Adrenal gland (tissue), 12 donors: ENCODE measurements around the gene C3orf20. TPM values are rescaled to one million over a fixed set of nuclear protein-coding genes. Genes with fewer than 3 reads are reported as not detected.

Experiments
- DNase-seq, 7 donors: peaks; one replicate each; pipeline ENCODE4 v3.0.0-alpha.2; 2019 to 2020
- H3K27ac ChIP-seq, 5 donors: fragments of 200-600 bp; sonication (generic) in 4 of 5; 1 replicate in 3 of 5; 2 replicates in 2 of 5; pipeline versions ENCODE4 v1.5.1 to v1.8.0; 2016 to 2020; ENCODE audit warnings: mild to moderate bottlenecking in 1 of 5
- H3K27me3 ChIP-seq: fragments of 200-600 bp; 2 replicates; pipeline ENCODE4 v1.8.0; 2021
- H3K36me3 ChIP-seq, 2 donors: fragments of 200-600 bp; replicated peaks in 1 of 2; 1 replicate in 1 of 2; 2 replicates in 1 of 2; pipeline versions ENCODE4 v1.5.1 to v1.8.0; 2018 to 2022
- H3K4me1 ChIP-seq, 2 donors: fragments of 200-600 bp; replicated peaks in 1 of 2; 1 replicate in 1 of 2; 2 replicates in 1 of 2; pipeline versions ENCODE4 v1.5.1 to v1.8.0; 2018 to 2021
- H3K4me3 ChIP-seq, 4 donors: fragments of 200-600 bp; sonication (generic) in 3 of 4; one replicate each; pipeline ENCODE4 v1.5.1; 2016 to 2018
- H3K9me3 ChIP-seq, 3 donors: fragments of 200-600 bp; sonication (generic) in 1 of 3; replicated peaks in 1 of 3; 1 replicate in 2 of 3; 2 replicates in 1 of 3; pipeline versions ENCODE4 v1.5.1 to v1.8.0; 2016 to 2021
- CTCF ChIP-seq, 6 experiments: fragments of 450-650 bp in 4 of 6; fragments of 200-600 bp in 2 of 6; sonication (generic) in 1 of 6; IDR thresholded peaks; 1 replicate in 5 of 6; 2 replicates in 1 of 6; pipeline versions ENCODE4 v1.5.1 to v1.8.0; 2016 to 2021; ENCODE audit warnings: antibody characterized with exemption in 6 of 6, mild to moderate bottlenecking in 2 of 6, moderate library complexity in 1 of 6
- POLR2A ChIP-seq, 2 donors: fragments of 450-650 bp; IDR thresholded peaks; one replicate each; pipeline ENCODE4 v1.6.1; 2017; ENCODE audit warnings: antibody characterized with exemption in 2 of 2, mild to moderate bottlenecking in 2 of 2, moderate library complexity in 1 of 2
- WGBS, 4 donors: extraction: QIAGEN DNeasy Blood & Tissue Kit in 2 of 4; methylation state at CpG; one replicate each; pipeline versions ENCODE4 v1.1.5 to v1.1.7; 2013 to 2017; 5-methylcytosine and 5-hydroxymethylcytosine counted together
- intact Hi-C, 2 donors: fragments of 100-400 bp; cut with DNase I; formaldehyde crosslinking; loops; one replicate each; pipeline versions ENCODE4 v1.14.1 to v1.15.0; 2022 to 2023
- polyA plus RNA-seq, 3 donors: library from polyadenylated mRNA; stranded (reverse); fragments of 200-250 nt in 2 of 3; fragments of 350-450 nt in 1 of 3; fragmentation: Illumina TruSeq in 1 of 3; extraction: RNeasy Lipid Tissue Mini Kit (QIAGEN cat#74804) in 1 of 3; gene quantifications; one replicate each; pipeline ENCODE4 v1.2.3, GENCODE V29; 2013 to 2014
- total RNA-seq, 9 donors: library from RNA; depleted of rRNA in 4 of 9; stranded (reverse); fragments of >200 nt in 4 of 9; fragments of 120-200 nt in 1 of 9; fragmentation: NEBNext Ultra II Directional in 1 of 9; extraction: Animal tissue kit (Norgen Biotek cat#: 25700) in 1 of 9; gene quantifications; one replicate each; pipeline versions ENCODE4 v1.1.0 to v1.2.4, GENCODE V29; 2013 to 2023
- donor health status: healthy with polysubstance abuse.
- donor health status: Bipolar disorder and iron deficiency.
- donor health status: DM: yes; HTN: yes; CAD: no.
- donor health status: DM: no; HTN: no; CAD: no.
- donor health status: DM: no; HTN: no; CAD: no.
- donor health status: DM: yes; HTN: yes; CAD: no.

The C3orf20 gene
- total and polyA plus RNA-seq, 12 donors: 0.07 to 0.39 TPM; not detected in 10

DNA sequence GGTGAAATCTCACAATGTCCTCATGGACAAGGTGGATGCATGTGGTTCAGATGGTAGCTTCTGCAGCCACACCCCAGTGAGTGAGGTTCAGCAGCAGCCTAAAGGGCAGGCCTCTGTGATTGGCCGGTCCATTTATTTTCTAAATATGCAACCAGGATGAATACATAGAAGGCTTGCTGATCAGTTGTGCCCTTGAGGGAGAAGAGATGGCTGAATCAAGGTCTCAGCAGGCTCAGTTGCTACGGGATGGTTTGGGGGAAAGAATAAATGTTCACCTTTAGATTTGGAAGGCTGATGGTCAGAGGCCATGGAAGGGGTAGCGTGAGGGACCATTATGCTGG, 90.1 kb downstream of the C3orf20 start:
- H3K9me3 ChIP-seq: no peaks in the 10 kb centered on the region
- no peak for DNase-seq
- WGBS, 4 donors: 79 to 84% (median 82%) methylated on average over 3 of the region's 3 CpGs
- H3K27me3 ChIP-seq: no peaks in the 10 kb centered on the region
- no peaks in the 10 kb centered on the region for H3K36me3 ChIP-seq
- H3K4me1 ChIP-seq: no peaks in the 10 kb centered on the region
- no peak for TF ChIP-seq CTCF (IDR thresholded peaks at IDR 0.05)
- TF ChIP-seq POLR2A (IDR thresholded peaks at IDR 0.05): no peak
- intact Hi-C loops: no loop called here
- no peak overlapping the region for H3K4me3 ChIP-seq
- no peak overlapping the region for H3K27ac ChIP-seq

GRCh38 chr3:14765576-14766427, 90.9 kb downstream of the C3orf20 start:
- intact Hi-C loops: no loop called here
- WGBS, 4 donors: 76 to 90% (median 88%) methylated on average over 3 to 9 of the region's 9 CpGs
- Histone ChIP-seq H3K27ac (no peak overlapping the region), H3K4me1 (no peaks in the 10 kb centered on the region), H3K27me3 (no peaks in the 10 kb centered on the region), H3K36me3 (no peaks in the 10 kb centered on the region), H3K4me3 (no peak overlapping the region), H3K9me3 (no peaks in the 10 kb centered on the region)
- no peak for TF ChIP-seq CTCF (IDR thresholded peaks at IDR 0.05)
- no peak for TF ChIP-seq POLR2A (IDR thresholded peaks at IDR 0.05)
- DNase-seq: no peak

DNA sequence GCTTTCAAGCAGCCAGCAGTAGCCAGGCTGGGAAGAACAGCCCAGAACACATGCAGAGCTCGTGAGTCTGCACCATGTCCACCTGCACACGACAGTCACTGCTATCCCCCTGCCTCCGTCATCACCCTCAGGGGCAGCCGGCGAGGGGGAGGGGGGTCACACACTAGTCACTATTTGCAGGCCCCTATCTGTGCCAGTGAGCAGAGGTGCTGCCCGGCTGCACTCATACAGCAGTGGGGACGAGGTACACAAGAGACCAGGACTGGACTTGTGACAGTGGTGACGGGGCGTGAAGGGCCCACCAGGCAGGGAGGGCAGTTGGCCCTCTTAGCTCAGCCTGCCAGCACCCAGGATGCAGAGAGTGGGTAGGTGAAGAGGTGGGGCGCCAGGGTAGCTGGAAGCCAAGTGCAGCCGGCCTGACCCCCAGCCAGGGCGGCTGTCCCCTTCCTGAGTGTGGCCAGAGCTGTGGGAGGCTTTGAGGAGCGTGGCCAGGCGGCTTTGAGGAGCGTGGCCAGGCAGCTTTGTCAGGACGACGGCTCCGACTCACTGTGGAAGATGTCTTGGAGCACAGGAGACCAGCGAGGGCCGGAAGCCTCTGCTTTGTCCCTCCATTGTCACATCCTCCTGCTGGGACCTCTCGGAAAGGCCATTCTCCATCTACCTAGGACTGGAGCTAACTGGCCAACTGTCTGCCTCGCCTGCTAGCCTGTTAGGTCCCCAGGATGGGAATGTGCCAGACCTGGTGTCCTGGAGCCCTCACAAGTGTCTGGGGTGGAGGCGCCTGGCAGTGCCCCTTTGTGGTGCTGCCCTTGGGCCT, 91.7 kb downstream of the C3orf20 start:
- H3K27me3 ChIP-seq: no peaks in the 10 kb centered on the region
- H3K36me3 ChIP-seq: no peaks in the 10 kb centered on the region
- DNase-seq: no peak
- WGBS, 4 donors: 86 to 90% (median 89%) methylated on average over 7 to 23 of the region's 23 CpGs
- no peaks in the 10 kb centered on the region for H3K4me1 ChIP-seq
- TF ChIP-seq POLR2A (IDR thresholded peaks at IDR 0.05) (no peak), CTCF (IDR thresholded peaks at IDR 0.05) (no peak)
- no peaks in the 10 kb centered on the region for H3K9me3 ChIP-seq
- intact Hi-C loops: no loop called here
- H3K27ac ChIP-seq: no peak overlapping the region
- H3K4me3 ChIP-seq: no peak overlapping the region

GRCh38 chr3:14767245-14768051, 92.5 kb downstream of the C3orf20 start:
- TF ChIP-seq CTCF (IDR thresholded peaks at IDR 0.05): no peak
- TF ChIP-seq POLR2A (IDR thresholded peaks at IDR 0.05): no peak
- no peak overlapping the region for H3K4me3 ChIP-seq
- 90 to 94% (median 91%) methylated on average over 8 to 9 of the region's 9 CpGs for WGBS, 4 donors
- no peak overlapping the region for H3K27ac ChIP-seq
- intact Hi-C loops: no loop called here
- no peaks in the 10 kb centered on the region for H3K9me3 ChIP-seq
- H3K4me1 ChIP-seq: no peaks in the 10 kb centered on the region
- H3K27me3 ChIP-seq: no peaks in the 10 kb centered on the region
- DNase-seq: peak in 2 of 7 donors; percentile 1 to 15
- H3K36me3 ChIP-seq: no peaks in the 10 kb centered on the region
